C4-2B (cell line): ENCODE data around the gene SOSTDC1.

Experiments
- ZFX ChIP-seq: fragments of 450-650 bp; IDR thresholded peaks from 2 replicates; pipeline ENCODE4 v1.6.1; 2017
- TF ChIP-seq, protein P1 (sequence below): fragments of 450-650 bp; conservative IDR thresholded peaks from 2 replicates; pipeline ENCODE4 v1.5.1; 2017; ENCODE audit warnings: mild to moderate bottlenecking

DNA sequence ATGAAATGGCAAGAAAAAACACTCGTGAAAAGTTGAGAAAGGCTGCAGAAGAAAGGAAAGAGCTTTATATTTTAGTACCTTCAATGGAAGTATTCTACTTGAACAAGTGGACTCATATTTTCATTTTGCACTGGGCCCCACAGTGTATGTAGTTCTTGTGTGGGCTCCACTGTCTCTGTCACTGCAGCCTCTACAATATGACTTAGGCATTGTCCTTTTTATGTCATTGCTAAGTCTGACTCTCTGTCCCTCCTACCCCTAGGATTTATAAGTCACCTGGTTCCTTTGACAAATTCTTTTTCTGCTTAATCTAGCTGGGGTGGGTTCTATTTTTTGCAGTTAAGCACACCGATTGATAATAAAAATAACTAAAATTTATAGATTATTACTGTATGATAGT lies 27.7 kb upstream of the SOSTDC1 start:
- TF ChIP-seq, protein P1, sequence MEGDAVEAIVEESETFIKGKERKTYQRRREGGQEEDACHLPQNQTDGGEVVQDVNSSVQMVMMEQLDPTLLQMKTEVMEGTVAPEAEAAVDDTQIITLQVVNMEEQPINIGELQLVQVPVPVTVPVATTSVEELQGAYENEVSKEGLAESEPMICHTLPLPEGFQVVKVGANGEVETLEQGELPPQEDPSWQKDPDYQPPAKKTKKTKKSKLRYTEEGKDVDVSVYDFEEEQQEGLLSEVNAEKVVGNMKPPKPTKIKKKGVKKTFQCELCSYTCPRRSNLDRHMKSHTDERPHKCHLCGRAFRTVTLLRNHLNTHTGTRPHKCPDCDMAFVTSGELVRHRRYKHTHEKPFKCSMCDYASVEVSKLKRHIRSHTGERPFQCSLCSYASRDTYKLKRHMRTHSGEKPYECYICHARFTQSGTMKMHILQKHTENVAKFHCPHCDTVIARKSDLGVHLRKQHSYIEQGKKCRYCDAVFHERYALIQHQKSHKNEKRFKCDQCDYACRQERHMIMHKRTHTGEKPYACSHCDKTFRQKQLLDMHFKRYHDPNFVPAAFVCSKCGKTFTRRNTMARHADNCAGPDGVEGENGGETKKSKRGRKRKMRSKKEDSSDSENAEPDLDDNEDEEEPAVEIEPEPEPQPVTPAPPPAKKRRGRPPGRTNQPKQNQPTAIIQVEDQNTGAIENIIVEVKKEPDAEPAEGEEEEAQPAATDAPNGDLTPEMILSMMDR: no peak
- TF ChIP-seq ZFX: no peak
